Hepatocyte (in vitro differentiated cells): ENCODE data around the gene S100G. TPM values are rescaled to one million over a fixed set of nuclear protein-coding genes. Genes with fewer than 3 reads are reported as not detected.

Source experiments
- DNase-seq: peaks from one replicate; pipeline ENCODE4 v3.0.0-alpha.2; 2016; ENCODE audit warnings: low spot score
- H2AFZ ChIP-seq: fragments of 200-600 bp; sonication (generic); 2 replicates; pipeline ENCODE4 v1.6.0; 2016; ENCODE audit warnings: antibody characterized with exemption, mild to moderate bottlenecking
- H3K27ac ChIP-seq: fragments of 200-600 bp; sonication (generic); 2 replicates; pipeline ENCODE4 v1.5.1; 2016; ENCODE audit warnings: mild to moderate bottlenecking
- H3K27me3 ChIP-seq: fragments of 200-600 bp; sonication (generic); 2 replicates; pipeline ENCODE4 v1.6.1; 2016
- H3K36me3 ChIP-seq: fragments of 200-600 bp; sonication (generic); replicated peaks from 2 replicates; pipeline ENCODE4 v1.5.1; 2016; ENCODE audit warnings: low read depth; ENCODE audit not compliant: insufficient read depth
- H3K4me1 ChIP-seq: fragments of 200-600 bp; sonication (generic); 2 replicates; pipeline ENCODE4 v1.5.1; 2016; ENCODE audit warnings: mild to moderate bottlenecking, moderate library complexity; ENCODE audit not compliant: insufficient read depth
- H3K4me2 ChIP-seq: fragments of 200-600 bp; sonication (generic); 2 replicates; pipeline ENCODE4 v1.6.0; 2016
- H3K4me3 ChIP-seq: fragments of 200-600 bp; sonication (generic); 2 replicates; pipeline ENCODE4 v1.5.1; 2016; ENCODE audit warnings: mild to moderate bottlenecking
- H3K79me2 ChIP-seq: fragments of 200-600 bp; sonication (generic); 2 replicates; pipeline ENCODE4 v1.6.0; 2017; ENCODE audit warnings: mild to moderate bottlenecking
- H3K9me2 ChIP-seq: fragments of 200-600 bp; sonication (generic); replicated peaks from 2 replicates; pipeline ENCODE4 v1.6.0; 2017; ENCODE audit warnings: mild to moderate bottlenecking; ENCODE audit not compliant: insufficient read depth
- H3K9me3 ChIP-seq: fragments of 200-600 bp; sonication (generic); 2 replicates; pipeline ENCODE4 v1.5.1; 2016; ENCODE audit warnings: low read depth, mild to moderate bottlenecking
- H4K20me1 ChIP-seq: fragments of 200-600 bp; sonication (generic); 2 replicates; pipeline ENCODE4 v1.6.0; 2016; ENCODE audit warnings: mild to moderate bottlenecking; ENCODE audit not compliant: insufficient read depth, poor library complexity, severe bottlenecking
- EZH2 ChIP-seq: fragments of 200-600 bp; sonication (generic); IDR thresholded peaks from 2 replicates; pipeline ENCODE4 v1.6.1; 2016; ENCODE audit warnings: antibody characterized with exemption, mild to moderate bottlenecking, borderline replicate concordance
- EZH2phosphoT487 ChIP-seq: fragments of 200-600 bp; sonication (generic); IDR thresholded peaks from one replicate; pipeline ENCODE4 v1.6.1; 2018; ENCODE audit warnings: antibody characterized with exemption, mild to moderate bottlenecking, low read depth, moderate library complexity; ENCODE audit not compliant: unreplicated experiment, severe bottlenecking
- WGBS: methylation state at CpG from one replicate; pipeline ENCODE4 v1.1.6; 2016; ENCODE audit warnings: low lambda C conversion rate; ENCODE audit errors: missing lambda C conversion rate; 5-methylcytosine and 5-hydroxymethylcytosine counted together
- microRNA counts: library from miRNA; unstranded; fragments of <30 nt; microRNA quantifications from one replicate; lab custom pipeline; 2017
- microRNA-seq: library from miRNA; unstranded; fragments of <30 nt; microRNA quantifications from one replicate; pipeline ENCODE4, GENCODE V29; 2017
- polyA plus RNA-seq: library from polyadenylated mRNA; unstranded; fragments of >200 nt; fragmentation: Nextera tagmentation; extraction: Ambion mirVana; gene quantifications from 2 replicates; pipeline ENCODE4 v1.2.1, GENCODE V29; 2016
- small RNA-seq: library from RNA; depleted of rRNA; stranded (forward); fragments of <200 nt; gene quantifications from one replicate; pipeline ENCODE3, GENCODE V24; 2014
- total RNA-seq: library from RNA; depleted of rRNA; stranded (reverse); fragments of >200 nt; gene quantifications from 2 replicates; pipeline ENCODE4 v1.2.3, GENCODE V29; 2014
- TF ChIP-seq, protein P1 (sequence below): fragments of 200-600 bp; sonication (generic); IDR thresholded peaks from 2 replicates; pipeline ENCODE4 v1.5.1; 2016; ENCODE audit warnings: antibody characterized with exemption, mild to moderate bottlenecking; ENCODE audit not compliant: poor library complexity

The S100G gene
- total and polyA plus RNA-seq, 2 experiments from 2014 or later: 4.1 to 35.3 TPM

DNA sequence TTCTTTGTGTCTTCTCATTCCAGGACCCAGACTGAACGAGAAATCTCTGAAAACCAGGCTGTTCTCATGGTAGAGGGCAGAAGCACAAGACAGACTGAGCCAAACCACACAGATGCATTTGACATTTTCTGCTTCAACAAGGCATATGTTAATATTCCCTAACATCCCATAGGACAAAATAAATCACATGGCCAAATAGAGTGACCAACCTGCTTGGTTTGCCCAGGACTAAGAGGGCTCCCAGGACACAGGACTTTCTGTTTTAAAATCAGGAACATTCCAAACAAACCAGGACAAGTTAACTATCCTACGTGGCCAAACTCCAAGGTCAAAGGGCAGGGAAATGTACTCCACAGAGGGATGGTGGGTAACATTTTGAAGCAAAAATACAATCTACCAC is 50.8 kb downstream of the S100G start:
- no peak for DNase-seq
- H2AFZ ChIP-seq: no peak overlapping the region
- no peaks in the 10 kb centered on the region for H3K9me2 ChIP-seq
- no peaks in the 10 kb centered on the region for H3K27me3 ChIP-seq
- TF ChIP-seq EZH2: no peak
- TF ChIP-seq, protein P1, sequence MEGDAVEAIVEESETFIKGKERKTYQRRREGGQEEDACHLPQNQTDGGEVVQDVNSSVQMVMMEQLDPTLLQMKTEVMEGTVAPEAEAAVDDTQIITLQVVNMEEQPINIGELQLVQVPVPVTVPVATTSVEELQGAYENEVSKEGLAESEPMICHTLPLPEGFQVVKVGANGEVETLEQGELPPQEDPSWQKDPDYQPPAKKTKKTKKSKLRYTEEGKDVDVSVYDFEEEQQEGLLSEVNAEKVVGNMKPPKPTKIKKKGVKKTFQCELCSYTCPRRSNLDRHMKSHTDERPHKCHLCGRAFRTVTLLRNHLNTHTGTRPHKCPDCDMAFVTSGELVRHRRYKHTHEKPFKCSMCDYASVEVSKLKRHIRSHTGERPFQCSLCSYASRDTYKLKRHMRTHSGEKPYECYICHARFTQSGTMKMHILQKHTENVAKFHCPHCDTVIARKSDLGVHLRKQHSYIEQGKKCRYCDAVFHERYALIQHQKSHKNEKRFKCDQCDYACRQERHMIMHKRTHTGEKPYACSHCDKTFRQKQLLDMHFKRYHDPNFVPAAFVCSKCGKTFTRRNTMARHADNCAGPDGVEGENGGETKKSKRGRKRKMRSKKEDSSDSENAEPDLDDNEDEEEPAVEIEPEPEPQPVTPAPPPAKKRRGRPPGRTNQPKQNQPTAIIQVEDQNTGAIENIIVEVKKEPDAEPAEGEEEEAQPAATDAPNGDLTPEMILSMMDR: no peak
- TF ChIP-seq EZH2phosphoT487: no peak
- H3K4me1 ChIP-seq: no peaks in the 10 kb centered on the region
- no peaks in the 10 kb centered on the region for H4K20me1 ChIP-seq
- peaks cover 5% of the 10 kb centered on the region for H3K79me2 ChIP-seq
- no peak overlapping the region for H3K4me3 ChIP-seq
- 85% methylated on average over 2 of the region's 2 CpGs for WGBS
- H3K9me3 ChIP-seq: no peaks in the 10 kb centered on the region
- no peak overlapping the region for H3K27ac ChIP-seq
- H3K36me3 ChIP-seq: no peaks in the 10 kb centered on the region
- H3K4me2 ChIP-seq: no peak overlapping the region

DNA sequence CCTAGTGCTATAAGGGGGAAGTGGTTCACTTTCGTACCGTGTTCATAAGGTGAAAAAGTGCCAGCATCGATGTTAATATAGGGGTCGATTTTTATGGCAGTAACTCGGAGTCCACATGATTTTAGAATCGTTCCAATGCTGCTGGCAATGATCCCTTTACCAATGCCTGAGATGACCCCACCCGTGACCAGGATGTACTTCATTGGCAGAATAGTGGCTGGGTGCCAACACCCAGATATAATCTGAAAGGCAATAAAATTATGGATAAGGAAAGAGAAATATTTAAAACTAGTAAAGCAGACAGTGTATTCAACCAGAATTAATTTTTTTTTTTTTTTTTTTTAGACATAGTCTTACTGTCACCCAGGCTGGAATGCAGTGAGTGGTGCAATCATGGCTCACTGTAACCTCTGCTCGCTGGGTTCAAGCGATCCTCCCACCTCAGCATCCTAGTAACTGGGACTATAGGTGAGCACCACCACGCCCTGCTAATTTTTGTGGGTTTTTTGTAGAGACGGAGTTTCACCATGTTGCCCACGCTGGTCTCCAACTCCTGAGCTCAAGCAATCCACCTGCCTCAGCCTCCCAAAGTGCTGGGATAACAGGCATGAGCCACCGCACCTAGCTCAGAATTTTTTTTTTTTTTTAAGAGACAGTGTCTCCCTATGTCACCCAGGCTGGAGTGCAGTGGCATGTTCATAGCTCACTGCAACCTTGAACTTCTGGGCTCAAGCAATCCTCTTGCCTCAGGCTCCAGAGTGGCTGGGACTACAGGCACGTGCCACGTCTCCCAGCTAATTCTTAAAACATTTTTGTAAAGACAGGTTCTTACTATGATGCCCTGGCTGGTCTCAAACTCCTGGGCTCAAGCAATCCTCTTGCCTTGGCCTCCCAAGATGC is 53.0 kb downstream of the S100G start:
- 96% methylated on average over 15 of the region's 15 CpGs for WGBS
- TF ChIP-seq EZH2: no peak
- TF ChIP-seq, protein P1: no peak
- no peaks in the 10 kb centered on the region for H4K20me1 ChIP-seq

More for the DNA sequence above, 53.0 kb downstream of the S100G start:
- no peak for DNase-seq
- peaks cover 15% of the 10 kb centered on the region for H3K79me2 ChIP-seq
- no peaks in the 10 kb centered on the region for H3K4me1 ChIP-seq
- no peak overlapping the region for H3K4me3 ChIP-seq
- no peaks in the 10 kb centered on the region for H3K9me3 ChIP-seq
- H3K4me2 ChIP-seq: no peak overlapping the region
- H3K36me3 ChIP-seq: no peaks in the 10 kb centered on the region
- no peak overlapping the region for H3K27ac ChIP-seq
- H3K27me3 ChIP-seq: no peaks in the 10 kb centered on the region
- no peaks in the 10 kb centered on the region for H3K9me2 ChIP-seq
- no peak overlapping the region for H2AFZ ChIP-seq

MicroRNAs encoded within 50 kb of the gene (microRNA counts, 767-probe panel; counts per million panel counts)
- not detected for microRNA hsa-miR-548am-3p (lab: Ali Mortazavi, UCI)

Small RNA genes within 50 kb of the gene (microRNA-seq; reads per million reads assigned to microRNA genes)
- not detected for gene MIR548AM

Small RNA genes within 50 kb of the gene (small RNA-seq; reads per million reads assigned to genes)
- gene MIR548AM: not detected

Other genes starting within 250 kb of the S100G start
- gene CTPS2, start 62.5 kb downstream of the S100G start, total RNA-seq: 55.7 and 57.1 TPM in 2 replicates
- 25.4 and 26.2 TPM in 2 replicates for gene CTPS2, start 62.5 kb downstream of the S100G start, polyA plus RNA-seq
- gene SYAP1, start 69.5 kb downstream of the S100G start, total RNA-seq: 57.8 and 59.7 TPM in 2 replicates
- 50.2 and 52.1 TPM in 2 replicates for gene SYAP1, start 69.5 kb downstream of the S100G start, polyA plus RNA-seq
- gene TXLNG, start 136.3 kb downstream of the S100G start, total RNA-seq: 23.4 and 24.0 TPM in 2 replicates
- 9.7 and 11.4 TPM in 2 replicates for gene TXLNG, start 136.3 kb downstream of the S100G start, polyA plus RNA-seq
- gene RBBP7, start 220.2 kb downstream of the S100G start, total RNA-seq: 170 and 185 TPM in 2 replicates
- 260 and 263 TPM in 2 replicates for gene RBBP7, start 220.2 kb downstream of the S100G start, polyA plus RNA-seq